Colon (tissue), 2 donors: ENCODE data around the gene TRAPPC5.

Source experiments
- FAIRE-seq: peaks from 2 replicates; lab custom pipeline; 2012; peaks lifted over from hg19 to GRCh38; lab: Jason Lieb, UNC
- donor health status: control.
- donor health status: control.

Gene TRAPPC5

DNA sequence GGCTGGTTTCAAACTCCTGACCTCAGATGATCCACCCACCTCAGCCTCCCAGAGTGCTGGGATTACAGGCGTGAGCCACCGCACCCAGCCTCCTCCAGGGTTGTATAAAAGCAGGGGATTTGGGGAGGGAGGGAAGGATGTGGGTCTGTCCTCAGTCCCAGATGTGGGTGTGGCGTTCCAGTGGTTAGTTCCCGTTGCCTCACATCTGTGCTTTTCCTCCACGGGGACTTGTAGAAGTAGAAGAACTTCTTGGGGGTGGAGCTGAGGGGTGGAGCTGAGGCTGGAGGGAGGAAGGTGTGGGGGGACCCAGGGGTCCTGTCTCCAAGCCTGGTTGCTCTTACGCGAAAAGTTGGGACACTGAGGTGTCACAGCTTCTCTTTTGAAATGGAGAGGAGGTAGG is 4.3 kb upstream of the TRAPPC5 start:
- no peak for FAIRE-seq

DNA sequence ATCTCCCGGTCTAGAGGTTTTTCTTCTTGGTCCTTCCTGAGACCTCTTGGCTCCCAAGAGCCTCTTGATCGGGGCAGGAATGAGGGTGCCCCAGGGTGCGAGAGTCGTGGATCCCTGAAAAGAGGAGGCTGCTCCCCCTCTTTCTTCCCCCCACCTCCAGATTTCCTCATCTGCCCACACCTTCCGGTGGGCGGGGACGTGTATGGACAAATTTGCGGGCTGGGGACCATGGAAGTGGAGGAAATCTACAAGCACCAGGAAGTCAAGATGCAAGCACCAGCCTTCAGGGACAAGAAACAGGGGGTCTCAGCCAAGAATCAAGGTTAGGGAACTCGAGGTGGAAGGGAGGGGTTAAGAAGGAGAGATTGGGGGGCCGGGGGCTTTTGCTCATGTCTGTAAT is 3.8 kb upstream of the TRAPPC5 start, which contains the start of gene MCEMP1:
TSS of gene MCEMP1 (plus strand) at position 237 of the 400 bp plus-strand sequence. CDS start at position 268, 31 bp downstream.
- FAIRE-seq, result no peak

DNA sequence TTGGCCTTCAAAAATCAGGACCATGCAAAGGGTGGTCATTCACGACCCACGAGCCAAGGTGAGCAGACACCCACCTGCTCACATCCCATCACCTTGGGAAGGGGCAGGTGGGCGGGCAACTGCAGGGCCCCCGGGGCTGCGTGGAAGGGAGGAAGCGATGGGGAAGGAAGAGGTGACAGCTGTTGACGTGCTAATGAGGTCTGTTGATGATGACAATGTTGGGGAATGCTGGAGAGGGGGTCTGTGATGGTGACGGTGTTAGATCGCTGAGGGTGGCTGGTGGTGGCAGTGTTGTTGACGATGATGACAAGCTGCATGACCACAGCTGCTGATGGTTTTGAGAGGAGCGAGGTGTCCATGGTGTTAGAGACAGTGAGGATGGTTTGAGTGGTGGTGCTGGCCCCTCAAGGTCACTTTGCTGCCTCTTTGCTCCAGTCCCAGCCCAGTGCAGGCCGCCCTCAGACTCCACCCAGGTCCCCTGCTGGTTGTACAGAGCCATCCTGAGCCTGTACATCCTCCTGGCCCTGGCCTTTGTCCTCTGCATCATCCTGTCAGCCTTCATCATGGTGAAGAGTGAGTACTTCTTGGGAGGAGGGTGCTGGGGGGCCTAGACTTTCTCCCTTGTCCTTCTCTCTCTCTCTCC is 2.8 kb upstream of the TRAPPC5 start:
- FAIRE-seq, result no peak

DNA sequence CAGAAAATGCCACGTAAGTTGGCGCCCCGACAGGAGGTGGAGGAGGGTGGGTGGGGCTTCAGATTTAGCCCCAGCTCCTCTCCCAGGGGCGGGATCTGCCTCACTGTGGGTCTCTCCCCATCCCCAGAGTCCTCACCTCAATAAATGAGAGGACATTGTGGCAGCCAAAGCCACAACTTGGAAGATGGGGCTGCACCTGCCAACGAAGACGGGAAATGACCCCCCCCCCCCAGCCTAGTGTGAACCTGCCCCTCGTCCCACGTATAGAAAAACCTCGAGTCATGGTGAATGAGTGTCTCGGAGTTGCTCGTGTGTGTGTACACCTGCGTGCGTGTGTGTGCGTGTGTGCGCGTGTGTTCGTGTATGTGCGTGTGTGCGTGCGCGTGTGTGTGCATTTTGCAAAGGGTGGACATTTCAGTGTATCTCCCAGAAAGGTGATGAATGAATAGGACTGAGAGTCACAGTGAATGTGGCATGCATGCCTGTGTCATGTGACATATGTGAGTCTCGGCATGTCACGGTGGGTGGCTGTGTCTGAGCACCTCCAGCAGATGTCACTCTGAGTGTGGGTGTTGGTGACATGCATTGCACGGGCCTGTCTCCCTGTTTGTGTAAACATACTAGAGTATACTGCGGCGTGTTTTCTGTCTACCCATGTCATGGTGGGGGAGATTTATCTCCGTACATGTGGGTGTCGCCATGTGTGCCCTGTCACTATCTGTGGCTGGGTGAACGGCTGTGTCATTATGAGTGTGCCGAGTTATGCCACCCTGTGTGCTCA is 1.5 kb upstream of the TRAPPC5 start:
- FAIRE-seq, result no peak

DNA sequence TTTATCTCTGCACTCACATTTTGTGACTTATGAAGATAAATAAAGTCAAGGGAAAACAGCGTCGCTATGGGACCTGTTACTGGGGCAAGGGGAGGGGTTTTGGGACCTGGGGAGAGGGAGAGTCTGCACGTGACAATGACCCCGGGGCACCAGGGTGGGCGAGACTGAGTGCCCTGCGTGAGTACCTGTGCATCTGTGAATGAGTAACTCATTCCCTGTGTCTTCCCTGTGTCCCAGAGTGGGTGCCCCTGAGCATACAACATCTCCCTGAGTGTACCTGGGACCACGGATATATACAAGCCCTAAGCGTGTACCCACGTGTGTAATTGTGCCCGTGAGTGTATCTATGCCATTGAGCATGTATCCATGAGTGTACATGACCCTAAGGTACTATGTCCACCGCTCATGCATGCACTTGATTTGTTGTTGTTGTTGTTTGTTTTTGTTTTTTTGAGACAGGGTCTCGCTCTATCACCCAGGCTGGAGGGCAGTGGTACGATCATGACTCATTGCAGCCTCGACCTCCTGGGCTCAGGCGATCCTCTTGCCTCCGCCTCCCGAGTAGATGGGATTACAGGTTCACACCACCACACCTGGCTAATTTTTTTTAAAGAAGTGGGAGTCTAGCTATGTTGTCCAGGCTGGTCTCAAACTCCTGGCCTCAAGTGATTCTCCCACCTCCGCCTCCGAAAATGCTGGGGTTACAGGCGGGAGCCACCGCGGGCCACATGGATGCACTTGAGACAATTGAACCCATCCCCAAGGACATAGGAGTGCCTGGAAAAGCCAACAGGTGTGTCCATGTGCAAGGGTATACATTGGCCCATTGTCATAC is 645 bp upstream of the TRAPPC5 start:
- FAIRE-seq, result no peak

DNA sequence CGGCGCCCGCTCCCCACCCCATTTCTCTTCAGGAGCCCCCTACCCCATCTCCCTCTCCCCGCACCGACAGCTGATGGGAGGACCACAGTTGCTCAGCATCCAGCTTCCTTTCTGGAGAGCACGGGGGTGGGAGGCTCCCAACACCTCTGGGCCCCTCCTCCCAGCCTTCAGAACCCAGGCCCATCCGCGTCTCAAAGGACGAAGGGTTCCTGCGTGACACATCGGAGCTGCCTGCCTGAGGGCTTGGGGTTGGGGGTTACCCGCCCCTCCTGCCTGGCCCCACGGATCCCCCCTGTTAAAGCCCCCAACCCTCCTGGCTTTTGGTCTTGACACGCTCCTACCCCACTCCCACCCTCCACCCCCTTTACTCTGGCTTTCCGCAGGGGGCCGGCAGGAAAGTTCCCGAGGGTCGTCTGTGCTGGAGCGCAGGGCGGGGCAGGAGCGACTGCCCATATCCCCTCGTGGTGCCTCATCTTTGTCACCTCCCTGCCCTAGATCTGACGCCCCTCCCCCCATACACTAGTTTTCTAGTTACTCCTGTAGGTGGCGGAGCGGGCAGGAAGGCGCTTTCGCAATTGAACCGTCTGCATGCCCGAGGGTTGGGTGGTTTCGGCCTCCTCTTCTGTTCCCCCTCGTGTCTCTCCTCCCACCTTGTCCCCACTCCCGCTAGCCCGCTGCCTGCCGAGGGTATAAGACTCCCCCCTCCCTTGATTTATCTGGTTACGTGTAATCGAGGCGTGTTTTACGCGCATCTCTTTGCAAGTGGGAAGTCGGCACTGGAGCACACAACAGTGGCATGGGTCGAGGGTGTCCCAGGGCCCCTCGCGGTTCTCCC is 924 bp downstream of the TRAPPC5 start:
- no peak for FAIRE-seq

DNA sequence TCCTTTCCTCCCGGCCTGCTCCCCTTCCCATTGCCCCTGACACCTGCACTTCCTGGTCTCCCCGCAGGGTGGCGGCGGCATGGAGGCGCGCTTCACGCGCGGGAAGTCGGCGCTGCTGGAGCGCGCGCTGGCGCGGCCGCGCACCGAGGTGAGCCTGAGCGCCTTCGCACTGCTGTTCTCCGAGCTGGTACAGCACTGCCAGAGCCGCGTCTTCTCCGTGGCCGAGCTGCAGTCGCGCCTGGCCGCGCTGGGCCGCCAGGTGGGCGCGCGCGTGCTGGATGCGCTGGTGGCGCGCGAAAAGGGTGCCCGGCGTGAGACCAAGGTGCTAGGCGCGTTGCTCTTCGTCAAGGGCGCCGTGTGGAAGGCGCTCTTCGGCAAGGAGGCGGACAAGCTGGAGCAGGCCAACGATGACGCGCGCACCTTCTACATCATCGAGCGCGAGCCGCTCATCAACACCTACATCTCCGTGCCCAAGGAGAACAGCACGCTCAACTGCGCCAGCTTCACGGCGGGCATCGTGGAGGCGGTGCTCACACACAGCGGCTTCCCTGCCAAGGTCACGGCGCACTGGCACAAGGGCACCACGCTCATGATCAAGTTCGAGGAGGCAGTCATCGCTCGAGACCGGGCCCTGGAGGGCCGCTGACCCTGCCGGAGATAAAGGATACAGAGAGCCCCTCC is 1.7 kb downstream of the TRAPPC5 start:
- no peak for FAIRE-seq

DNA sequence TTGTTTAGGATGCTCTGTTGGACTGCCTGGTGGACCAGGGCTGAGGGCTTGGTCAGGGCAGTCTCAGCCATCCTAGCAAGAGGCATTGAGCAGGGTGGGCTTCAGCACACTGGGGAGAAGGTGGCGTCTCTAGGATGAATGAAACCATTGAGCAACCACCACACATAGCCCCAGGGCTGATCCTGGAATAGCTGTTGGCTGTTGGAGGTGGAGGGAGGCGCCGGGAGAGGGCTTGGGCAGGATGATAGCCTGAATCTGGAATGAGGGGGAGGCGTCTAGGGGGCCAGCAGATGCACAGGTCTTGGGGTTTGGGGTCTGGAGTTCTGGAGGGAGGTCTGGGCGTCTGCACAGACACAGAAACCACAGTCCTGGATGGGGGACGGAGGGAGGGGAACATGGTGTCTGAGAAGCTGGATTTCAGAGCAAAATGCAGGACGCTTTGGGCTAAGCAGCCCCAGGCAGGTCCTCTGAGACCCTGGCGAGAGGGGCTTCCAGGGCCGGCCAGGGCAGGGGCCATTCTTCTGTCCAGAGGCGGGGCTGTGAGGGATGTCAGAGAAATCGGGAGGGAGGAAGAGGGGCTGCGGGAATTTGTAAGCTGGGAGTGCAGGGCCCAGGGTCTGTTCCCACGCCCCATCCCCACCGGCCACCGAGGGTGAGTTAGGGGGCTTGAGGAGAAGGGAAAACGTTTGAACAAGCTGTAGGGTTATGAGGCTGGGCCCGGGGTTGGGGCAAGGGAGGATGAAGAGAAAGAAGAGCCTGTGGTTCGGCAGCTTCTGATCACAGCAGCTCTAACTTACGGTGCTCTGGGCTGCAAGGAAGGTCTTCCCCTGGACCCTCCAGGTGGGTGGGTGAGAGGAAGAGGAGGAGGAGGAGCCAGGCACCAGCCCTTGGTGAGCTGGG is 5.2 kb downstream of the TRAPPC5 start:
- FAIRE-seq, result no peak

DNA sequence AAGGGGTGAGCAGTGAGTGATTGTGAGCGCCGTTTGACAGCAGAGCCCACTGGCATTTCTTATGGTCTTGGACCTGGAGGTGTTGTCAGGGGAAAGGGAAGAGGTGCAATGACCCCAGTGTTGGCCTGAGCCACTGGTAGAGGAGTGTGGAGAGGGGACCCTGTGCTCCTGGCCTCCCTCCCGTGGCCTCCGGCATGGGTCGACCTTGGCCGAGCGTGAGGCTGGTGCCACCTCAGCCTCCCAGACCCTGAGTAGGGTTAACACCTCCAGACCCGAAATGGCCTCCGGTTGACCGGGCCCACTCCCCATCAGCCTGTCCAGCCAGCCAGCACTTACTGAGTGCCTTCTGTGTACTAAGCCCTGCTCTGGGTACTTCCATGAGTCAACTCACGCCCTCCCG is 6.5 kb downstream of the TRAPPC5 start:
- no peak for FAIRE-seq

DNA sequence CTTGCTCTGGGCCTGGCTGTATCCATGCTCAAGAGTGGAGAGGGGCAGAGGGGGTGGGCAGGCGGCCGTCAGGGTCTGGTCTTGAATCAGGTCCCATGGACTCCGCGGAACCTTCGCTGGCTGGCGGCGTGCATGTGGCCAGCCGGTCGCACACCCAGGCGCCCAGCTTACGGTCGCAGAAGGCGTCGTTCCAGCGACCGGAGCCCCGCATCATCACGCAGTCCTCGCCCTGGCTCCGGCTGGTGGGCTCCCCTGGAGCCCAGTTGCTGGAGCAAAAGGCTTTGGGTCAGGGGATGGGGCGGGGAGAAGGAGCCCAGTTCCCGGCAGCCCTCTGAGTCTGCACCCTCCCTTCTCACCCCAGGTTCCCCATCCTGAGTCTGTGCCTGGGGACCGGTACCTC is 8.5 kb downstream of the TRAPPC5 start:
- no peak for FAIRE-seq

DNA sequence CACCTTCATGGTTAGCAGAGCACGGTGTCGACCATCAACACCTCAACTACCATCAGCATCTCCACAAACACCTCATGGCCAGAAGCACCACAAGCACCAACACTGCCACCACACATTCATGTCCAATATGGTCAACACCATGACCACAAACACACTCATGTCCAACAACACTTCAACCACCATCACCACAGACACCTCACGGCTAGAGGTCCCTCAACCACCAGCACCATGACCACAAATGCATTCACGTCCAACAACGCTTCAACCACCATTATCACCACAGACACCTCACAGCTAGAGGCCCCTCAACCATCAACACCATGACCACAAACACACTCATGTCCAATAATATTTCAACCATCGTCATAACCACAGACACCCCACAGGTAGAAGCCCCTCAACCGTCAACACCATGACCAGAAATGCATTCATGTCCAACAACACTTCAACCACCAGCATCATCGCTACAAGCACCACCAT is 10.2 kb downstream of the TRAPPC5 start:
- FAIRE-seq, result no peak

DNA sequence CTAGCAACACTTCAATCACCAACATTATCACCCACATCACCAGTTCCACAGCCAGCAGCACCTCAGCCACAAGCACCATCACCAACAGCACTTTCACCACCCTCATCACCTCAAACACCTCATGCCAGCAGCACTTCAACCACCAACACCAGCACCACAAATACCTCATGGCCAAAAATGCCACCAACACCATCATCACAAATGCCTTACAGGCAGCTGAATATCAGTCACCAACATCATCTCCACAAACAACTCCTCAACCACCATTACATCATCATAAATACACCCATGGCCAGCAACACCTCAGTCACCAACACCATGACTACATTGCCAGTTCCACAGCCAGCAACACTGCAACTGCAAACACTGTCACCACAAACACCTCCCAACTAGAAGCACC is 10.9 kb downstream of the TRAPPC5 start:
- no peak for FAIRE-seq

DNA sequence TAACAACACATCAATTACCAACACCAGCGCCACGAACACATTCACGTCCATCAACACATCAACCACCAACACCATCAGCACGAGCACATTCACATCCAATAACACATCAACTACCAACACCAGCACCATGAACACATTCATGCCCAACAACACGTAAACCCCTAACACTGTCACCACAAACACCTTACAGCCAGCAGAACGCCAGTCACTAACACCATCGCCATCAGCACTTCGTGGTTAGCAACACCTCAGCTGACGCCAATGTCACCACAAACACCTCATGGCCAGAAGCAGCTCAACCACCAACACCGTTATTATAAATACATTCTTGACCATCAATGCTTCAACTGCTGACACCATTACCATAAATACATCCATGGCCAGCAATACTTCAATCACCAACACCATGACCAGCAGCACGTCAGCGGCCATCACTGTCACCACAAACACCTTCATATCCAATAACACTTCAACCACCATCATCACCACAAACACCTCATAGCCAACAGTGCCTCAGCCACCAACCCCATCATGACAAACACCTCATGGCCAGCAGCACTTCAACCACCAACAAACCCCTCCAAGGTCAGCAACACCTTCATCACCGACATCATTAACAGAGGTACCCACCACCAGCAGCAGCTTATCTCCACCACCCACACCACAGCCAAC is 11.9 kb downstream of the TRAPPC5 start:
- no peak for FAIRE-seq

DNA sequence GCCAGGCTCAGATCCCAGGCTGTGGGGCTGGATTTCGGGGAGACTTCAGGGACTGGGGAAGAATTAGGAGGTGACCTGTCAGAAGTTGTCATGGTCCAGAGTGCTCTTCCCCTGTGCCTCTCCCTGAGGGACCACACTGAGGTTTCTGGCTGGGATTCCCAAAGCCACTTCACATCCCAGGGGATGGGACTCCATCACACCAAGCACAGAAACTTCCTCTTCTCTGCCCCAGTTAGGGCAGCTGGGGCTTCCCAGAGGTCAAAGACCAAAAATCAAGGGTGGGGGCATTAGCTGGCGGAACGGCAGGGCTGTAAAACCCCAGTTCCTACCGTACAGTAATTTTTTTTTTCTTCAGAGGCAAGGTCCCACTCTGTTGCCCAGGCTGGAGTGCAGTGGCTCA is 13.9 kb downstream of the TRAPPC5 start:
- no peak for FAIRE-seq

DNA sequence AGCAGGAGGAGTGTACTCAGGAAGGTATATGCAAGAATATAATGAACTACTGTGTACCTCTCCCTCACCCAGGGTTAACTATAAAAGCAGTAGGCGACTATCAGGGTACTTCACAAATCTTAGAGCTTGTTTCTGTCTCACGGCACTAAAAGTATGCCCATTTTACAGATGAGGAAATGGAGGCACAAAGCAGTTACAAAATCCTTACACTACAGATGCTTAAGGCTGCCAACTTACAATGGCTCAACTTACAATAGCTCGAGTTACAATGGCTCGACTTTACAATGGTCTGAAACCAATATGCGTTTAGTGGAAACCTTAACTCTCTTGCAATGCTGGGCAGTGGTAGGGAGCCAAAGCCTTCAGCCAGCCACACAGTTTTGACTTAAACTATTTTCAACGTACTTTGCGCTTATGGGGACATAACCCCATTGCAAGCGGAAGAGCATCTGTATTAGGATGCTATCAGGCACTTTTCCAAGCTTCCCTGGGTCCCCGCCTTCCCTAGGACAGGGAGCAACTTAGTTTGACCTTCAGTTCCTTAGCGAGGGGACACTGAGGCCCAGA is 17.2 kb downstream of the TRAPPC5 start:
- FAIRE-seq, result no peak

DNA sequence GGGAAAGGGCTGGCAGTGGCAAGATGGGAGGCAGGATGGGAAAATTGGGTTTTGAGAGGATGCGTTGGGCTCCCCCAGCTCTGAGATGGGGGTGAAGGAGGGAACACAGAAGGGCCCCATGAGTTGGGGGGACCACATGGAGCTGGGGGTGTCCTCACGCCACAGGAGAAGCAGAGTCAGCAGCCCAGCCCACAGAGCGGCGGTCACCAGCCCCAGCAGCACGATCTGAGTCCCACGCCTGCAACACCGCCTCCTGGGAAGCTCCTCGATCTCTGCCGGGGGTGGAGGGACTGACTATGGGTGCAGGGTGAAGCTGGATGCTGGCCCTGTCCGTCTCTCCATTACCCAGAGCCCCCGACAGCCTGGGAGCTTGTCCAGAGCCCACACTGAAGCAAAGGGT is 17.9 kb downstream of the TRAPPC5 start:
- FAIRE-seq, result no peak

DNA sequence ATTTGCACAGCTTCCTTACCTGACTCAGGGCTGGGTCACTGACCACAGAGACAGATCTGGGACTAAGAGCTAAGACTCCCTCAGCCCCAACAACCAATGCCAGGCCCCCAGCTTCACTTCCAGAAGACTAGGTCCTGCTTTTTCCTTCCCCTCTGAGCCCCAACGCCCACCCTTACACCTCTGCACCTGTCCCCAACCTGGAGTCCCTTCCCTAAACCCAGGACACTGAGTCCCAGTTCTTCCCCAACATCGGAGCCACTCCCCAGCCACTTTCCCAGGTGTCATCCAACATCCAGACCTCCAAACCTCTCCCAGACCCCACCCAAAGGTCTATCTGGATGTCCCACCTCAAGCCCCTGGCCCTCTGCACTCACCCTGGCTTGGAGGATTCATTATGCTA is 18.4 kb downstream of the TRAPPC5 start:
- FAIRE-seq, result no peak

DNA sequence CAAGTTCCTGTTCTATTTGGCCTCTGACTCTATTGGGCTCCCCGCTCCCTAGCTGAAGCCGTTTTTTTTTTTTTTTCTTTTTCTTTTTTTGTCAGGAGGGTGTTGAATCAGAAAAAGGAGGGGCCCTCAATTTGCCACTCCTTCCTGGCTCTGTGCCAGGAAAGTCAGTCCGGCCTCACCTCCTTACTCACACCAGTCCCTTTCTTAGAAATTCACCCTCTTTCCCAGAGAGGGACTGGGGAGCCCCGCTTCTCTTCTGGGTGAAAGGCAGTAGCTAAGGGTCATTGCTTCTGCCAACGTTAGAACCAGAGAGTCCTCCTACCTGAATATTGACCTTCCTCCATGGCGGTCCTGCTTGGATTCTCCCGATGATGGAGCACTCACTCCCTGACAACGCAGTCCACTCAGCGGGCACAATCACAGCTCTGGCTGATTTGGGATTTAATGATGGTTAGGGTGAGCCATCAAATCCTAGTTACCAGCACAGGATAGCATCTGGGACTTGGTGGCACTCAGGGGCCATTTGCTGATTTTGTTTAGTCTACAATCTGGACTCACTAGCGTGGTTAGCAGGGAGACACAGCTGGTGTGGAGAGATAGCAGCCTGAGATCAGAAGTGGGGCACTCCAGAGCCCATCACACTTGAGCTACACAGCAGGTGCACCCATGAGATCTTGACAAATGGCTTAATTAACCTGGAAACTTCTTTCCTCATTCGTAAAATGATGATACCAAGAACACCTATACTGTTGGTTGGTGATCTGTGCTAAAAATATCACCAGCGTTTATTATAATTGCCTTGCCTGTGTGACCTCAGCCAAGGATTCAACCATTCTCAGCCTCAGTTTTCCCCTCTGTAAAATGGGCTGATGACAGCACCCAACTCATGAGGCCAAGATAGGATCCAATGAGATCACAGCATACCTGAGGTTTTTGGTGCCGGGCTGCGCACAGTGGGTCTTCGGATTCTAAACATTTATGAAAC is 19.1 kb downstream of the TRAPPC5 start:
- FAIRE-seq, result no peak
